ENCODE results near the gene ARL6IP4.
A peak's percentile ranks its signal among the peaks of the same experiment; 100 is the strongest.

The ARL6IP4 gene

GRCh38 chr12:122991623-122992275 is 11.3 kb downstream of the ARL6IP4 start:
- DNase-seq = no peak

- DNase-seq = peak in 1 of 2 experiments; percentile 46
Observed at GRCh38 chr12:122992386-122992785, 11.9 kb downstream of the ARL6IP4 start.

GRCh38 chr12:122994140-122994675 is 13.7 kb downstream of the ARL6IP4 start:
- DNase-seq = no peak

GRCh38 chr12:122994781-122995502 is 14.5 kb downstream of the ARL6IP4 start:
- DNase-seq = no peak

- DNase-seq = no peak
Observed at GRCh38 chr12:122995503-122996187, 15.2 kb downstream of the ARL6IP4 start.

GRCh38 chr12:122996188-122996601 is 15.7 kb downstream of the ARL6IP4 start:
- DNase-seq = no peak

GRCh38 chr12:122996621-122997342 is 16.3 kb downstream of the ARL6IP4 start:
- no peak for DNase-seq

- DNase-seq = no peak
Observed at GRCh38 chr12:122997343-122998250, 17.1 kb downstream of the ARL6IP4 start.

- DNase-seq = no peak
Observed at GRCh38 chr12:122998316-122998715, 17.8 kb downstream of the ARL6IP4 start.

GRCh38 chr12:122999196-122999946 is 18.9 kb downstream of the ARL6IP4 start:
- DNase-seq = no peak

- no peak for DNase-seq
Observed at GRCh38 chr12:122999986-123000420, 19.5 kb downstream of the ARL6IP4 start.

- DNase-seq = no peak
Observed at GRCh38 chr12:123000578-123000977, 20.1 kb downstream of the ARL6IP4 start.

GRCh38 chr12:123001464-123001863 is 21.0 kb downstream of the ARL6IP4 start:
- no peak for DNase-seq

- no peak for DNase-seq
Observed at GRCh38 chr12:123003257-123003656, 22.8 kb downstream of the ARL6IP4 start.

GRCh38 chr12:123004287-123004686 is 23.8 kb downstream of the ARL6IP4 start:
- DNase-seq = no peak

GRCh38 chr12:123005081-123005626 is 24.7 kb downstream of the ARL6IP4 start:
- no peak for DNase-seq

- DNase-seq = no peak
Observed at GRCh38 chr12:123006977-123007376, 26.5 kb downstream of the ARL6IP4 start.

- no peak for DNase-seq
Observed at GRCh38 chr12:123010110-123010509, 29.6 kb downstream of the ARL6IP4 start.

GRCh38 chr12:123010681-123011080 is 30.2 kb downstream of the ARL6IP4 start:
- DNase-seq = no peak

GRCh38 chr12:123011701-123012100 is 31.2 kb downstream of the ARL6IP4 start:
- DNase-seq = no peak
